HL-60 (cell line): ENCODE results near the gene ZNF805.

Source experiments
- POLR2AphosphoS5 ChIP-seq: IDR thresholded peaks from 2 replicates; pipeline ENCODE4 v1.6.1; 2012; ENCODE audit warnings: low read depth
- SPI1 ChIP-seq: IDR thresholded peaks from 2 replicates; pipeline ENCODE4 v1.6.1; 2012; ENCODE audit warnings: low read depth, mild to moderate bottlenecking, borderline replicate concordance
- TF ChIP-seq, protein P1 (sequence below): IDR thresholded peaks from one replicate; pipeline ENCODE4 v1.5.1; 2011; ENCODE audit warnings: low read length, control low read depth, inconsistent platforms; ENCODE audit not compliant: insufficient read depth

DNA sequence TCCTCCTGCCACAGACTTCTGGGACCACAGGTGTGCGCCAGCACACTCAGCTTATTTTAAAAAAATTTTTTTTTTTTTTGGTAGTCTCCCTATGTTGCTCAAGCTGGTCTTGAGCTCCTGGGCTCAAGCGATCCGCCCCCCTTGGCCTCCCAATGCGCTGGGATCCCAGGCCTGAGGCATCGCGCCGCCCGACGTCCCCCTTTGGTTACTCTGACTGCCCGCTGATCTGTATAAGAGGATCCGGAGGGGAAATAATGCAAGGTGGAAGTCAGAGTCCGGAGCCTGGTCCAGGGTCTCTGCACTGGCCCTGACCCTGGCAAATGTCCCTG, 486 bp upstream of the ZNF805 start:
- TF ChIP-seq, protein P1, sequence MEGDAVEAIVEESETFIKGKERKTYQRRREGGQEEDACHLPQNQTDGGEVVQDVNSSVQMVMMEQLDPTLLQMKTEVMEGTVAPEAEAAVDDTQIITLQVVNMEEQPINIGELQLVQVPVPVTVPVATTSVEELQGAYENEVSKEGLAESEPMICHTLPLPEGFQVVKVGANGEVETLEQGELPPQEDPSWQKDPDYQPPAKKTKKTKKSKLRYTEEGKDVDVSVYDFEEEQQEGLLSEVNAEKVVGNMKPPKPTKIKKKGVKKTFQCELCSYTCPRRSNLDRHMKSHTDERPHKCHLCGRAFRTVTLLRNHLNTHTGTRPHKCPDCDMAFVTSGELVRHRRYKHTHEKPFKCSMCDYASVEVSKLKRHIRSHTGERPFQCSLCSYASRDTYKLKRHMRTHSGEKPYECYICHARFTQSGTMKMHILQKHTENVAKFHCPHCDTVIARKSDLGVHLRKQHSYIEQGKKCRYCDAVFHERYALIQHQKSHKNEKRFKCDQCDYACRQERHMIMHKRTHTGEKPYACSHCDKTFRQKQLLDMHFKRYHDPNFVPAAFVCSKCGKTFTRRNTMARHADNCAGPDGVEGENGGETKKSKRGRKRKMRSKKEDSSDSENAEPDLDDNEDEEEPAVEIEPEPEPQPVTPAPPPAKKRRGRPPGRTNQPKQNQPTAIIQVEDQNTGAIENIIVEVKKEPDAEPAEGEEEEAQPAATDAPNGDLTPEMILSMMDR: no peak
- TF ChIP-seq POLR2AphosphoS5: no peak
- TF ChIP-seq SPI1: no peak
